Upper lobe of left lung (tissue), 6 donors: Measurements from ENCODE around the gene NAP1L4. TPM values are rescaled to one million over a fixed set of nuclear protein-coding genes. Genes with fewer than 3 reads are reported as not detected.
A peak's percentile ranks its signal among the peaks of the same experiment; 100 is the strongest.

Experiments used
- ATAC-seq, 2 donors: fragments of 200-7000 bp; cut with Tn5 transposase; one replicate each; pipeline ENCODE4 v1.9.1; 2022; ENCODE audit warnings: mild to moderate bottlenecking in 2 of 2, moderate library complexity in 2 of 2; ENCODE audit not compliant: low FRiP score in 2 of 2
- DNase-seq, 2 donors: peaks; one replicate each; pipeline ENCODE4 v3.0.0-alpha.2; 2019 to 2020
- H3K27ac ChIP-seq, 4 donors: fragments of 200-600 bp; sonication (generic); one replicate each; pipeline ENCODE4 v1.5.1; 2016 to 2019
- H3K27me3 ChIP-seq, 4 donors: fragments of 200-600 bp; sonication (generic); one replicate each; pipeline ENCODE4 v1.5.1; 2017 to 2019
- H3K36me3 ChIP-seq, 4 donors: fragments of 200-600 bp; sonication (generic); one replicate each; pipeline ENCODE4 v1.5.1; 2016 to 2019
- H3K4me1 ChIP-seq, 4 donors: fragments of 200-600 bp; sonication (generic); one replicate each; pipeline ENCODE4 v1.5.1; 2018 to 2019
- H3K4me3 ChIP-seq, 4 donors: fragments of 200-600 bp; sonication (generic); one replicate each; pipeline ENCODE4 v1.5.1; 2017 to 2019; ENCODE audit warnings: mild to moderate bottlenecking in 2 of 4, moderate library complexity in 1 of 4
- H3K9me3 ChIP-seq, 4 donors: fragments of 200-600 bp; sonication (generic); one replicate each; pipeline ENCODE4 v1.5.1; 2018 to 2019
- EP300 ChIP-seq, 4 donors: sonication (generic); formaldehyde crosslinking; IDR thresholded peaks; one replicate each; pipeline ENCODE4 v1.5.1; 2017; ENCODE audit warnings: antibody characterized with exemption in 4 of 4, control low read depth in 2 of 4
- POLR2A ChIP-seq, 4 donors: fragments of 450-650 bp; IDR thresholded peaks; one replicate each; pipeline ENCODE4 v1.5.1; 2016 to 2017; ENCODE audit warnings: antibody characterized with exemption in 4 of 4, mild to moderate bottlenecking in 2 of 4
- POLR2AphosphoS5 ChIP-seq, 2 donors: sonication (generic); formaldehyde crosslinking; IDR thresholded peaks; one replicate each; pipeline ENCODE4 v1.5.1; 2017; ENCODE audit warnings: antibody characterized with exemption in 2 of 2
- WGBS, 2 donors: methylation state at CpG; one replicate each; pipeline ENCODE4 v1.1.5; 2017 to 2018; 5-methylcytosine and 5-hydroxymethylcytosine counted together
- total RNA-seq, 6 donors: library from RNA; depleted of rRNA in 4 of 6; stranded (reverse); fragments of >200 nt in 4 of 6; gene quantifications; one replicate each; pipeline versions ENCODE4 v1.1.0 to v1.2.1, GENCODE V29; 2016 to 2021
- TF ChIP-seq, protein P1 (sequence below), 6 experiments: fragments of 450-650 bp in 4 of 6; fragments of 200-600 bp in 2 of 6; sonication (generic) in 2 of 6; IDR thresholded peaks; one replicate each; pipeline ENCODE4 v1.5.1; 2016 to 2019; ENCODE audit warnings: antibody characterized with exemption in 6 of 6
- donor health status: DM: no; HTN: no; CAD: no; lungs with moderate emphysema.
- donor health status: DM: no; HTN: yes; CAD: no; lungs with severe emphysema.

Gene NAP1L4
- total RNA-seq, 6 donors from 2014 or later = 81.1 to 194 (median 103) TPM

DNA sequence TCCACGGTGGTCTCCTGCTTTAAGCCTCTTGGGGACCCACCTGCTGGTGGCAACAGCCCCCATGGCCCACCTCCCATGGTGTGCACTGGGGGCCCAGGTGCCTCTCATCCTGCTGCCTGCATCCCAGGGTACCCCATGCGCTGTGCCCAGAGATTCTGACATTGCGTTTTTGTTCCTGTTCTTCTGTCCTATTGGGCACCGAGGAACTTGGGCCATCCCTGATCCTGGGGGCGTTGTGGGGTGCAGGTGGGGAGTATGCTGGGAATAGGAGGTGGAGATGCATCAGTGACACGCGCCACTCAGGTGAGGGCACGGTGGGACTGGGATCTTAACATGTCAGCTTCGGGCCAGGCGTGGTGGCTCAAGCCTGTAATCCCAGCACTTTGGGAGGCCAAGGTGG, 12.4 kb upstream of the NAP1L4 start:
- H3K9me3 ChIP-seq = no peaks in the 10 kb centered on the region
- TF ChIP-seq POLR2A (IDR thresholded peaks at IDR 0.05) (no peak), EP300 (IDR thresholded peaks at IDR 0.05) (no peak), POLR2AphosphoS5 (IDR thresholded peaks at IDR 0.05) (no peak)
- TF ChIP-seq, protein P1, sequence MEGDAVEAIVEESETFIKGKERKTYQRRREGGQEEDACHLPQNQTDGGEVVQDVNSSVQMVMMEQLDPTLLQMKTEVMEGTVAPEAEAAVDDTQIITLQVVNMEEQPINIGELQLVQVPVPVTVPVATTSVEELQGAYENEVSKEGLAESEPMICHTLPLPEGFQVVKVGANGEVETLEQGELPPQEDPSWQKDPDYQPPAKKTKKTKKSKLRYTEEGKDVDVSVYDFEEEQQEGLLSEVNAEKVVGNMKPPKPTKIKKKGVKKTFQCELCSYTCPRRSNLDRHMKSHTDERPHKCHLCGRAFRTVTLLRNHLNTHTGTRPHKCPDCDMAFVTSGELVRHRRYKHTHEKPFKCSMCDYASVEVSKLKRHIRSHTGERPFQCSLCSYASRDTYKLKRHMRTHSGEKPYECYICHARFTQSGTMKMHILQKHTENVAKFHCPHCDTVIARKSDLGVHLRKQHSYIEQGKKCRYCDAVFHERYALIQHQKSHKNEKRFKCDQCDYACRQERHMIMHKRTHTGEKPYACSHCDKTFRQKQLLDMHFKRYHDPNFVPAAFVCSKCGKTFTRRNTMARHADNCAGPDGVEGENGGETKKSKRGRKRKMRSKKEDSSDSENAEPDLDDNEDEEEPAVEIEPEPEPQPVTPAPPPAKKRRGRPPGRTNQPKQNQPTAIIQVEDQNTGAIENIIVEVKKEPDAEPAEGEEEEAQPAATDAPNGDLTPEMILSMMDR (IDR thresholded peaks at IDR 0.05) = no peak
- no peak overlapping the region for H3K4me3 ChIP-seq
- no peaks in the 10 kb centered on the region for H3K27me3 ChIP-seq
- H3K4me1 ChIP-seq = peaks cover 0 to 9% (median 2%) of the 10 kb centered on the region in 4 donors
- ATAC-seq = no peak
- no peak overlapping the region for H3K27ac ChIP-seq
- WGBS, 2 donors = 95 to 97% methylated on average over 10 of the region's 10 CpGs
- peak in 1 of 2 donors; percentile 21 for DNase-seq
- H3K36me3 ChIP-seq = peaks cover 9 to 94% (median 67%) of the 10 kb centered on the region in 4 donors

DNA sequence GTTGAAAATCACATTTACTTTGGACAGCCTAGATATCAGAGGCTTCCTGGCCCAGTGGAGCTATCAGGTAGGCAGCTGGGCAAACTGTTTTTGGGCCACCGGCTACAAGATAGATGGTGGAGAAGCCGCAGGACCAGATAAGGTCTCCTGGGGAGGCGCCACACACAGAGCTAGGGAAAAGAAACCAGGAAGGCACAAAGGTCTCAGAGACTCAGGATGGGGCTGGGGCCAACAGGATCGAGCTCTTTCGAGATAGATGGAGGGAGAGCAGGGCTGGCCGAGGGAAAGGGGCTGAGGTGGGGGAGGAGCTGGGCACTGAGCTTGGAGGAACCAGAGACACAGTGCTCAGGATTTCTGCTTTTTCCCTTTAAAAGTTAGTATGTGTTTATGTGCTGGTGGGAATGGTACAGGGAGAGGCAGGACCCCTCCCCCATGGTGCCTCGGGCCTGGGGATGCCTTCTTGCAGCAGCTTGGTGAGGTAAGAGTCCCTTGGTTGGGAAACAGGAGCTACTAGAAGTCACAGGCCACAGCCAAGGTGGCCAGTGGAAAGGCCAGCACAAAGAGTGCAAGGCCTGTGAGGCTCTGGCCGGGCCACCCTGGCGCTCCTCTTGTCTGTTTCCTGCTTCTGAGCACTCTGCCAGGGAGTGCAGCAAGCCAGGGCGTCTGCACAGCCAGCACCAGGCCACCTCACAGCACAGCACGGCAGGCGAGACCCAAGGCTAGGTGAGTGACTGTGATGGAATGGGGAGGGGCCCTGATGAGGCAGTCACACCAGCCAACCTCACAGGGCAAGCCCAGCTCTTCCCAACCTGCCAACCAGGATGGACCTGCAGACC, 11.5 kb upstream of the NAP1L4 start:
- H3K27ac ChIP-seq = no peak overlapping the region
- H3K9me3 ChIP-seq = no peaks in the 10 kb centered on the region
- ATAC-seq (no peak), DNase-seq (peak in 1 of 2 donors; percentile 51)
- peaks cover 9 to 87% (median 64%) of the 10 kb centered on the region in 4 donors for H3K36me3 ChIP-seq
- H3K4me3 ChIP-seq = no peak overlapping the region
- H3K27me3 ChIP-seq = no peaks in the 10 kb centered on the region
- H3K4me1 ChIP-seq = peaks cover 0 to 9% (median 2%) of the 10 kb centered on the region in 4 donors
- 85 to 86% methylated on average over 10 to 12 of the region's 12 CpGs for WGBS, 2 donors
- no peak for TF ChIP-seq POLR2AphosphoS5 (IDR thresholded peaks at IDR 0.05)
- TF ChIP-seq, protein P1 (IDR thresholded peaks at IDR 0.05) = no peak
- no peak for TF ChIP-seq EP300 (IDR thresholded peaks at IDR 0.05)
- no peak for TF ChIP-seq POLR2A (IDR thresholded peaks at IDR 0.05)

DNA sequence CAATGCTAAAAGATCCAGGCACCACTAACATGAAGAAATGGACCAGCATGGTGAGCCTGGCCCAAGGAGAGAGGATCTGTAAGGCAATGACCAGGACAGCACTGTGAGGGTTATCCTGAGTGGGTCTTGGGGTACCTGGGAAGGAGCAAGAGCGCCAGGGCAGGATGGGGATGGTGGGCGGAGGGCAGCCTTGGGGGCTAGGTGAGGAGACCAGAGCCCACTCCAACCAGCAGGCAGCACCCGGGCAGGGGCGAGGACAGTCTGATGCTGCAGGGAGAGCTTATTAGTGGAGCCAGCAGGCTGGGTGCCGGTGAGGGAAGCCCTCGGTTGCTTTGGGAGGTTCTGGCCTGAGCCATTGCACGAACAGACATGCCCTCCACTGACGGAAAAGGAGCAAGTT, 10.7 kb upstream of the NAP1L4 start:
- no peak for TF ChIP-seq POLR2A (IDR thresholded peaks at IDR 0.05)
- TF ChIP-seq, protein P1 (IDR thresholded peaks at IDR 0.05) = no peak
- no peak for TF ChIP-seq EP300 (IDR thresholded peaks at IDR 0.05)
- no peak for TF ChIP-seq POLR2AphosphoS5 (IDR thresholded peaks at IDR 0.05)
- no peak overlapping the region for H3K4me3 ChIP-seq
- H3K27ac ChIP-seq = no peak overlapping the region
- 80 to 93% methylated on average over 6 to 8 of the region's 8 CpGs for WGBS, 2 donors
- peak in 1 of 2 donors; percentile 36 for DNase-seq
- H3K9me3 ChIP-seq = no peaks in the 10 kb centered on the region
- no peak for ATAC-seq
- H3K27me3 ChIP-seq = no peaks in the 10 kb centered on the region
- peaks cover 0 to 9% (median 2%) of the 10 kb centered on the region in 4 donors for H3K4me1 ChIP-seq
- H3K36me3 ChIP-seq = peaks cover 9 to 85% (median 62%) of the 10 kb centered on the region in 4 donors

DNA sequence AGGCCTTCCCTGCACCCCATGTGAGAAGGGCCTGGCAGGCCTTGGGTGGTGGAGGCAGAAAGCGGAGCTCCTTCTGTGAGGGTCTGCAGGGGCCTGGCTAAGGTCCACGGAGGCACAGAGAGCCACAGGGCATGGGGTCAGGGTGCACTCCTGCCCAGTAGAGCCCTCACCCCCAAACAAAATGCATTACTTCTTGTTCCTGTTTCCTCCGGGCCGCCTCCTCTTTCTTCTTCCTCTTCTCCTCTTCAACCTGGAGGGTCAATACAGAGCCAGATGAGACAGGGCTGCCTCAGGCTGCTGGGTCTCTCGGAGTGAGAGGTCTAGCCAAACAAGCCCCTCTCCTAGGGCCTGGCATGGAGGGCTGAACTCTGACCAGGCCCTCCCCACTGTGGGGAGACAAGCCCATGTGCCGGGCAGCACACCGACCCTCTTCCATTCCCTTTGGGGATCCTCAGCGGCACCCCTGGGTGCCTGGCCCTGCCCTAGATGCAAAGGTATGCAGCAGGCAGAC, 10.3 kb upstream of the NAP1L4 start:
- Histone ChIP-seq H3K27me3 (no peaks in the 10 kb centered on the region), H3K27ac (no peak overlapping the region), H3K4me1 (peaks cover 0 to 9% (median 2%) of the 10 kb centered on the region in 4 donors), H3K9me3 (no peaks in the 10 kb centered on the region), H3K36me3 (peaks cover 9 to 81% (median 59%) of the 10 kb centered on the region in 4 donors), H3K4me3 (no peak overlapping the region)
- TF ChIP-seq EP300 (IDR thresholded peaks at IDR 0.05) (no peak), POLR2AphosphoS5 (IDR thresholded peaks at IDR 0.05) (no peak)
- TF ChIP-seq, protein P1 (IDR thresholded peaks at IDR 0.05) = no peak
- ATAC-seq = no peak
- no peak for DNase-seq
- WGBS, 2 donors = 87 to 93% methylated on average over 8 of the region's 8 CpGs
